Uterus (tissue), 2 donors: Measurements from ENCODE around the gene MLF2.

Experiments
- POLR2A ChIP-seq, 2 donors: fragments of 450-650 bp; IDR thresholded peaks; one replicate each; pipeline ENCODE4 v1.6.1; 2016; ENCODE audit warnings: antibody characterized with exemption in 2 of 2, mild to moderate bottlenecking in 1 of 2, moderate library complexity in 1 of 2
- TF ChIP-seq, protein P1 (sequence below), 4 experiments: fragments of 200-600 bp in 2 of 4; fragments of 450-650 bp in 2 of 4; sonication (generic) in 2 of 4; IDR thresholded peaks; one replicate each; pipeline ENCODE4 v1.5.1; 2016 to 2019; ENCODE audit warnings: antibody characterized with exemption in 4 of 4, mild to moderate bottlenecking in 2 of 4, moderate library complexity in 1 of 4

- TF ChIP-seq, protein P1, sequence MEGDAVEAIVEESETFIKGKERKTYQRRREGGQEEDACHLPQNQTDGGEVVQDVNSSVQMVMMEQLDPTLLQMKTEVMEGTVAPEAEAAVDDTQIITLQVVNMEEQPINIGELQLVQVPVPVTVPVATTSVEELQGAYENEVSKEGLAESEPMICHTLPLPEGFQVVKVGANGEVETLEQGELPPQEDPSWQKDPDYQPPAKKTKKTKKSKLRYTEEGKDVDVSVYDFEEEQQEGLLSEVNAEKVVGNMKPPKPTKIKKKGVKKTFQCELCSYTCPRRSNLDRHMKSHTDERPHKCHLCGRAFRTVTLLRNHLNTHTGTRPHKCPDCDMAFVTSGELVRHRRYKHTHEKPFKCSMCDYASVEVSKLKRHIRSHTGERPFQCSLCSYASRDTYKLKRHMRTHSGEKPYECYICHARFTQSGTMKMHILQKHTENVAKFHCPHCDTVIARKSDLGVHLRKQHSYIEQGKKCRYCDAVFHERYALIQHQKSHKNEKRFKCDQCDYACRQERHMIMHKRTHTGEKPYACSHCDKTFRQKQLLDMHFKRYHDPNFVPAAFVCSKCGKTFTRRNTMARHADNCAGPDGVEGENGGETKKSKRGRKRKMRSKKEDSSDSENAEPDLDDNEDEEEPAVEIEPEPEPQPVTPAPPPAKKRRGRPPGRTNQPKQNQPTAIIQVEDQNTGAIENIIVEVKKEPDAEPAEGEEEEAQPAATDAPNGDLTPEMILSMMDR (IDR thresholded peaks at IDR 0.05), result peak; percentile 44 to 91 (median 87)
- peak in 1 of 2 donors; percentile 30 for TF ChIP-seq POLR2A (IDR thresholded peaks at IDR 0.05)
Observed at GRCh38 chr12:6766651-6767349, 13.9 kb upstream of the MLF2 start.
